Kidney capillary endothelial cell (primary cell): ENCODE data around the gene FAM222B.
"Not testable (repeated sequence)": the region's sequence is repeated elsewhere in the genome, so short reads cannot be mapped to it uniquely, and the experiment has no call there.

ENCODE experiments used
- DNase-seq: peaks from one replicate; pipeline ENCODE4 v3.0.0-alpha.2; 2018; ENCODE audit warnings: low spot score

The FAM222B gene, protein sequence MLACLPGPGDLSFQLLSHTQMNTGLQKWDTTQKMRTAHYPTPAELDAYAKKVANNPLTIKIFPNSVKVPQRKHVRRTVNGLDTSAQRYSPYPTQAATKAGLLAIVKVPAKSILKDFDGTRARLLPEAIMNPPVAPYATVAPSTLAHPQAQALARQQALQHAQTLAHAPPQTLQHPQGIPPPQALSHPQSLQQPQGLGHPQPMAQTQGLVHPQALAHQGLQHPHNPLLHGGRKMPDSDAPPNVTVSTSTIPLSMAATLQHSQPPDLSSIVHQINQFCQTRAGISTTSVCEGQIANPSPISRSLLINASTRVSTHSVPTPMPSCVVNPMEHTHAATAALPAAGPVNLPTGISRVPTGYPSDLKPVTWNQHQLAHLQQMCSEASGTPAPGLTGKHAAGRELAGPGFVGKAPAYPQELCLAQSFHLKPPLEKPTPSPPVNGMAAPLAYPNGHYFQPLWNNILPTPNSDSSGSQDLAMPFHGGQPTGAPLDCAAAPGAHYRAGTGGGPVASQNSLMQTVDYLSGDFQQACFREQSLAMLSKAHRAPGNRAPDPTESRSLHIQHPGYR

DNA sequence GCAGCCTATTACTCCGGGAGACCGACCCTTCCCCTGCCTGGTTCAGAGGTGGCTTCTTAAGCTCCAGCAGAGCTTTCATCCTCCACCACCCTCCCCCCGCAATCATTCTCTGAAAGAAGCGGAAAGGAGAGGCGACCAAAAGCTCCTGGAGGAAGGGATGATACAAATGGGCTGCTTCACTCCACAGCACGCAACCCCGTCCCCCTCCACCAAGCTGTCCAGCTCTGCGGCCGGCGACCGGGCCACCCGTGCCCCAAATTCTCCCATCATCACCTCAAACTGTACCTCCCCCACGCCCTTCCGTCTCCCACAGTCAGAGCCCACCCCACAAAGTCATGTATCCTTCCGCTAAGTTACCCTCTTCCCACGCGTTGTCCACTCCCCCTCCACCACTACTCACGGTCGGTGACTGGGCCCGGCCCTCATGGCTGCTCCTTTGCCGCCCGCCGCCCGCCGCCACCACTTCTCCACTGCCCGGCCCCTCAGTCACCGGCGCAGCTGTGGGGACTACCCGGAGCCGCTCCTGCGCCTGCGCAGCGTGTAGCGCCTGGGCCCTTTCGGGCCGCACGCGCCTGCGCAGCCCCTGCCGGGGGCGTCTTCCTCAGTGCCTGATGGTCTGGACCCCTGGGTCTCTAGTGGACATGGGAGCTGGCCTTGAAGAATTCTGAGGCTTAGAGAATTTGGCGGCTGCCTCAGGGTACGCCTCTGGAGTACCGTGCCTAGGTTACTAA, at the start of gene FAM222B:
Gene FAM222B (minus strand): TSS at position 509 of the 731 bp plus-strand sequence. CDS start 76,123 bp downstream, outside the sequence.
- DNase-seq = peak; percentile 89

DNA sequence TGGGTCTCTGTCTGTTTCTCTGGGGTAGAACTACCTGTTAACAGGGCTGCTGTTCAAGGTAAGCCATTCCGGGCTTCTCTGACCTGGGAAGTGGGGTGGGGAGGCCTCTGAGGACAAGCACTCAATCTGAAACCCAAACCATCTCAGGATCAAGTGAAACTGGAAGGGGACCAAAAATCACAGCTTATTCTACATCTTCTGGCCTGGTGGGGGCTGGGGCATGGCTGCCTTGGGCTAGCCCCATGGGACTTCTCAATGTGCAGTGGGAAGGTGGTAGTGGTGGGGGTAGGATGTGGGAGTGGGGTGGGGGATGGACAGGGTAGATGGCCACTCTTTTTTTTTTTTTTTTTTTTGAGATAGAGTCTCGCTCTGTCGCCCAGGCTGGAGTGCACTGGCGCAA, 49.4 kb upstream of the FAM222B start:
- no peak for DNase-seq

- no peak for DNase-seq
Measured at GRCh38 chr17:28891201-28891600, 48.6 kb upstream of the FAM222B start.

DNA sequence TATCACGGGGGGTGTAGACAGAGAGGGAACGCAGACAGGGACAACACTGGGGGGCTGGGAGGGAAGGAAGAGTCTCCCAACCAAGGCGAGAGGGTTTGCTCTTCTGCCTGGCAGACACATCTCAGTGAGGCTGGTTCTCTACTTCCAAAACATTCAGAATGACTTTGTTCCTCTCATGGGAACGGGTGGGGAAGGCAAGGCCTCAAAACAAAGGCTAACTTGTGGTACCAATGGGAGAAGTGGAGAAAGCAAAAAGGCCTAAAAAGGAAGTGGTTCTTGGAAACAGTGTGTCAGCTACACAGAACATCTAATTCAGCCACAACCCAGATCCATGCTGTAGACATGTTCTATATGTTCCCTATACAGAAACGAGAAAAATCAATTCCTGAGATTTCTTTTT, 47.4 kb upstream of the FAM222B start:
- DNase-seq = no peak

- no peak for DNase-seq
Measured at GRCh38 chr17:28888832-28889231, 46.2 kb upstream of the FAM222B start.

- DNase-seq = no peak
Measured at GRCh38 chr17:28887871-28888471, 45.4 kb upstream of the FAM222B start.

DNA sequence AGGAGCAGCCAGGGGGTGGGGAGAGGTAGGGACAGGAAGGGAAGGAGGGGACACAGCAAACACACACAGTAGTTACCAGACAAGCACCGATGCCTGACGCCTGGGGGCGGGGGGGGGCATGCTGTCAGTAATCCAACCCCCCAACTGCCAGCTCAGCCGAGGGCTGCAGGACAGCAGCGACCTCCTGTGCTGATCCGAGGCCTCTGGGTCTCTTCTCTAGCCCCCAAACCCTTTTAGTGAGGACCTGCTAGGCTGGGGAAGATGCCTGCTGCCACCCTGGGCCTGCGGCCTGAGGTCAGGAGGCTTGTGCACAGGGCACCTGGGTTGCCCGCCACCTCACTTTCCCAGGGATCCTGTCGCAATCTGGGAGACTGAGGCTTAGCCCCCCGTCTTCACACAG, 43.4 kb upstream of the FAM222B start:
- no peak for DNase-seq

- no peak for DNase-seq
Measured at GRCh38 chr17:28885363-28885762, 42.8 kb upstream of the FAM222B start.

- DNase-seq = no peak
Measured at GRCh38 chr17:28883967-28884702, 41.5 kb upstream of the FAM222B start.

- no peak for DNase-seq
Measured at GRCh38 chr17:28882154-28882895, 39.7 kb upstream of the FAM222B start.

GRCh38 chr17:28881533-28882056, 39.0 kb upstream of the FAM222B start:
- DNase-seq = no peak

DNA sequence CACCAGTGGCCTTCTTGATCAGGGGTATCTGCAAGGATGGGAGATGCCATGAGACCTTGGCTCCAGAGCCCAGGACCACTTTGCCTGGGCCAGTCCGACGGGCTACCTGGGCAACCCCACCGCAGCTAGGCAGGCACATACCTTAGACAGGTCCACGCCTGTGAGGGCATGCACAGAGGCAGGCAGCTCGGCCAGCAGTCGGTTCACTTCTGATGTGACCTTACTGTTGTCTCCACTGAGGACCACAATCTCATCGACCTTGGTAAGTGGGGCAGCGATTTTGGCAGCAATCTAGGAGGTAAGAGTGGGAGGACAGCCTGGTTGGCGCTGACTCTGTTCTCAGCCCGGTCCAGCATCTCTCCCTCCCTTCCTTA, 38.0 kb upstream of the FAM222B start:
- no peak for DNase-seq

DNA sequence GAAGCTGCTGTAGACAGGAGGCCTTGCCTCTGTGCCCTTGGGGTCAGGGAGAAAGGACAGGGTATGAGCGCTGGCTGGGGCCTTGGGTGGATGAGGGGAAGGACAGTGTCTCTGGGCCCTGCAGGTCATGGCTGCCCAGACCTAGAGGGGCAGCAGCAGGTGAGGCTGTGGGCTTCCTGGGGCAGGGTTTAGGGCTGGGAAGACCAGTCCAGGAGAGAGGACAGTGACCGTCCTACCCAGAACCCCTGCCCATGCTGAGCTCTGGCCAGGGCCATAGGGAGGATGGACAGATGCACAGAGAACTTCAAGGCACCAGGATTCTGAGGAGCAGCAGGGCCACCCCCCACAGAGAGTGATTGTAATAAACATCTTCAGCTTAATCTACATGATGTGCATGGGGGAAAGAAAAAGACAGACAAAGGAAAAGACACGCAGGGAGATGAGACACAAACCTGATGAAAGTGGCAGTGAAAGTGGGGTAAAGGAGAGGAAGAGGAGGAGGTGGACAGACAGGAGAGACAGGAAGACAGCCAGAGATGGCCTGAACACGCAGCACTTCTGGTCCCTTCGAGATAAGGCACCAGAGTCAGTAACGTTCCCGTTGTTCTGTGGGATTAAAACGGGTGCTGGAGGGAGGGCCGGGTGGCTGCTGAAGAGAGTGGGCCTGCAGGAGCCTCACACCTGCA, 37.4 kb upstream of the FAM222B start:
- no peak for DNase-seq

GRCh38 chr17:28878981-28879380, 36.4 kb upstream of the FAM222B start:
- DNase-seq = no peak

GRCh38 chr17:28878158-28878910, 35.7 kb upstream of the FAM222B start:
- DNase-seq = no peak

DNA sequence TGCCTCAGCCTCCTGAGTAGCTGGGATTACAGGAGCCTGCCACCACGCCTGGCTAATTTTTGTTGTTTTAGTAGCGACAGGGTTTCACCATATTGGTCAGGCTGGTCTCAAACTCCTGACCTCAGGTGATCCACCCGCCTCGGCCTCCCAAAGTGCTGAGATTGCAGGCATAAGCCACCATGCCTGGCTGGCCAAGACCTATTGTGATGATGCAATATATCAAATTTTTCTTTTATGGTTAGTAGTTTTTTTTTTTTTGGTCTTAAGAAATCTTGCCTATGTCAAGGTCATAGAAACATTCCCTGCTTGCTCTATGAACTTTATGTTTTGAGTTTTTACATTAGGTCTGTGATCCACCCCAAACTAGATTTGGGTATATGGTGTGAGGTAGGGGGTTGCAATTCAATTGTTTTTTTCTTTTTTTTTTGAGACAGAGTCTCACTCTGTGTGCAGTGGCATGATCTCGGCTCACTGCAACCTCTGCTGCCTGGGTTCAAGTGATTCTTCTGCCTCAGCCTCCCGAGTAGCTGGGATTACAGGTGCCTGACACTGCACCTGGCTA, 34.6 kb upstream of the FAM222B start:
- not testable (repeated sequence) for DNase-seq

DNA sequence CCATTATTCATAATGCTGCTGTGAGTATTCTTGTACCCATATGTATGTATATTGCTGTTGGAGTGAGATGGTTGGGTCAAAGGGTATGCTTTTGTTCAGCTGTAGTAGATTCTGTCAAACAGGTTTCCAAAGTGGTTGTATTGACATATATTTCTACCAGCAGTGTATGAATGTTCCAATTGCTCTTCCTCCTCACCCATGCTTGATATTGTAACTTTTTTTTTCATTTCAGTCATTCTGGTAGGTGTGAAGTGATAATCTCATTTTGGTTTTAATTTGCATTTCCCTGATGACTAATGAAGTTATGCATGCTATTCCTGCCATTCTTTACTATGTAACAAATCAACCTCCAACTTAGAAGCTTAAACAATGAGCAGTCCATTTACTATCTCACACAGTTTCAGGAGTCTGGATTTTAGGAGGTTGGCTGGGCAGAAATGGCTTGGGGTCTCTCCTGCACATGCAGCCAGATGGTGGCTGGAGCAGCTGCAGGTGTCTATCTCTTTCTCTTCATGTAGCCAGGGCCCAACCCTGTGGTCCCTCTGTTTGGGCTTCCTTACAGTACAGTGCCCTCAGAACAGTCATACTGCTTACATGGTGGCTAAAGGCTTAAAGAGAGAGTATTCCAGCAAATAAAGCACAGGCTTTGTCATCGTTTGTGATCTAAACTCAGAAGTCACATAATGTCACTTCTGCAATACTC, 33.4 kb upstream of the FAM222B start:
- no peak for DNase-seq

GRCh38 chr17:28874750-28875149, 32.2 kb upstream of the FAM222B start:
- DNase-seq = no peak

- DNase-seq = no peak
Measured at GRCh38 chr17:28873839-28874238, 31.2 kb upstream of the FAM222B start.
